Progenitor cell of endocrine pancreas (in vitro differentiated cells): Measurements from ENCODE around the gene INSIG1. TPM values are rescaled to one million over a fixed set of nuclear protein-coding genes. Genes with fewer than 3 reads are reported as not detected.

ENCODE experiments used
- DNase-seq: peaks from one replicate; pipeline ENCODE4 v3.0.0; 2021; ENCODE audit warnings: low spot score; ENCODE audit not compliant: unreplicated experiment
- H3K27ac Mint-ChIP-seq: 2 replicates; pipeline ENCODE4 v1.8.0; 2021; ENCODE audit warnings: mild to moderate bottlenecking, moderate library complexity, mixed read lengths
- H3K27me3 Mint-ChIP-seq: 2 replicates; pipeline ENCODE4 v1.8.0; 2021; ENCODE audit warnings: mixed read lengths
- H3K36me3 Mint-ChIP-seq: 2 replicates; pipeline ENCODE4 v1.8.0; 2022; ENCODE audit warnings: mixed read lengths; ENCODE audit not compliant: insufficient read depth
- H3K4me1 Mint-ChIP-seq: 2 replicates; pipeline ENCODE4 v1.8.0; 2021; ENCODE audit warnings: low read depth, mixed read lengths
- H3K4me3 Mint-ChIP-seq: 2 replicates; pipeline ENCODE4 v1.8.0; 2021; ENCODE audit warnings: low read depth, mild to moderate bottlenecking, moderate library complexity, mixed read lengths
- H3K9me3 Mint-ChIP-seq: 2 replicates; pipeline ENCODE4 v1.8.0; 2021; ENCODE audit warnings: low read depth, mixed read lengths
- CTCF ChIP-seq: fragments of 200-600 bp; sonication (generic); IDR thresholded peaks from one replicate; pipeline ENCODE4 v1.5.0; 2021; ENCODE audit warnings: antibody characterized with exemption, mild to moderate bottlenecking; ENCODE audit not compliant: unreplicated experiment
- total RNA-seq: library from RNA; stranded (reverse); gene quantifications from 2 replicates; pipeline ENCODE4 v1.2.1, GENCODE V29; 2021

INSIG1 gene
- total RNA-seq, 1 donor from 2014 or later = 31.8 TPM

- TF ChIP-seq CTCF = no peak
- Mint-ChIP-seq H3K27ac (no peak overlapping the region), H3K27me3 (peaks cover 36% of the 10 kb centered on the region), H3K4me1 (peaks cover 1% of the 10 kb centered on the region), H3K36me3 (no peaks in the 10 kb centered on the region), H3K9me3 (no peaks in the 10 kb centered on the region), H3K4me3 (no peak overlapping the region)
- DNase-seq = no peak
Observed at GRCh38 chr7:155286686-155287085, 11.0 kb upstream of the INSIG1 start.

- no peak for TF ChIP-seq CTCF
- H3K27ac Mint-ChIP-seq = no peak overlapping the region
- no peak overlapping the region for H3K4me3 Mint-ChIP-seq
Observed at GRCh38 chr7:155287284-155287935, 10.3 kb upstream of the INSIG1 start.

GRCh38 chr7:155288055-155288454 is 9.6 kb upstream of the INSIG1 start:
- Mint-ChIP-seq H3K4me1 (no peaks in the 10 kb centered on the region), H3K4me3 (no peak overlapping the region), H3K36me3 (no peaks in the 10 kb centered on the region), H3K9me3 (no peaks in the 10 kb centered on the region), H3K27me3 (peaks cover 43% of the 10 kb centered on the region), H3K27ac (no peak overlapping the region)
- no peak for TF ChIP-seq CTCF
- DNase-seq = no peak

More at GRCh38 chr7:155287284-155287935, 10.3 kb upstream of the INSIG1 start:
- no peak for DNase-seq
- H3K27me3 Mint-ChIP-seq = peaks cover 37% of the 10 kb centered on the region
- no peaks in the 10 kb centered on the region for H3K36me3 Mint-ChIP-seq
- no peaks in the 10 kb centered on the region for H3K9me3 Mint-ChIP-seq
- peaks cover 1% of the 10 kb centered on the region for H3K4me1 Mint-ChIP-seq

- Mint-ChIP-seq H3K4me3 (no peak overlapping the region), H3K4me1 (no peaks in the 10 kb centered on the region), H3K27ac (no peak overlapping the region), H3K27me3 (peaks cover 49% of the 10 kb centered on the region), H3K9me3 (no peaks in the 10 kb centered on the region), H3K36me3 (no peaks in the 10 kb centered on the region)
- DNase-seq = no peak
- TF ChIP-seq CTCF = no peak
Observed at GRCh38 chr7:155289107-155289506, 8.6 kb upstream of the INSIG1 start.

GRCh38 chr7:155289949-155290501 is 7.7 kb upstream of the INSIG1 start:
- Mint-ChIP-seq H3K4me3 (no peak overlapping the region), H3K27me3 (peaks cover 43% of the 10 kb centered on the region), H3K36me3 (no peaks in the 10 kb centered on the region), H3K9me3 (no peaks in the 10 kb centered on the region), H3K4me1 (no peaks in the 10 kb centered on the region), H3K27ac (no peak overlapping the region)
- no peak for DNase-seq
- no peak for TF ChIP-seq CTCF
